Thyroid gland (tissue), 4 donors: ENCODE data around the gene CCDC116. TPM values are rescaled to one million over a fixed set of nuclear protein-coding genes. Genes with fewer than 3 reads are reported as not detected.

ENCODE experiments used
- DNase-seq, 2 donors: peaks; one replicate each; pipeline ENCODE4 v3.0.0-alpha.2; 2019
- H3K27ac ChIP-seq, 3 donors: fragments of 200-600 bp; sonication (generic); 1 replicate in 2 of 3; 2 replicates in 1 of 3; pipeline ENCODE4 v1.5.1; 2016 to 2019; ENCODE audit warnings: mild to moderate bottlenecking in 1 of 3, moderate library complexity in 1 of 3
- H3K27me3 ChIP-seq: fragments of 200-600 bp; sonication (generic); one replicate; pipeline ENCODE4 v1.5.1; 2019
- H3K36me3 ChIP-seq, 2 donors: fragments of 200-600 bp; sonication (generic); one replicate each; pipeline ENCODE4 v1.5.1; 2016 to 2019
- H3K4me1 ChIP-seq, 2 donors: fragments of 200-600 bp; sonication (generic); one replicate each; pipeline ENCODE4 v1.5.1; 2017 to 2019
- H3K4me3 ChIP-seq, 3 donors: fragments of 200-600 bp; sonication (generic); replicated peaks in 1 of 3; 1 replicate in 2 of 3; 2 replicates in 1 of 3; pipeline ENCODE4 v1.5.1; 2016; ENCODE audit warnings: mild to moderate bottlenecking in 1 of 3
- H3K9me3 ChIP-seq: fragments of 200-600 bp; sonication (generic); one replicate; pipeline ENCODE4 v1.5.1; 2017
- POLR2A ChIP-seq, 2 donors: fragments of 450-650 bp; IDR thresholded peaks; one replicate each; pipeline ENCODE4 v1.6.1; 2017; ENCODE audit warnings: antibody characterized with exemption in 2 of 2, mild to moderate bottlenecking in 2 of 2, moderate library complexity in 1 of 2
- WGBS, 2 donors: methylation state at CpG; one replicate each; pipeline ENCODE4 v1.1.5; 2017; 5-methylcytosine and 5-hydroxymethylcytosine counted together
- intact Hi-C: fragments of 100-400 bp; cut with DNase I; formaldehyde crosslinking; loops from one replicate; pipeline ENCODE4 v1.15.1; 2023
- total RNA-seq, 4 donors: library from RNA; depleted of rRNA; stranded (reverse); fragments of >200 nt; gene quantifications; one replicate each; pipeline ENCODE4 v1.2.3, GENCODE V29; 2016
- TF ChIP-seq, protein P1 (sequence below), 6 experiments: fragments of 200-600 bp in 3 of 6; fragments of 450-650 bp in 3 of 6; sonication (generic) in 3 of 6; IDR thresholded peaks; one replicate each; pipeline ENCODE4 v1.5.1; 2016 to 2019; ENCODE audit warnings: antibody characterized with exemption in 6 of 6, mild to moderate bottlenecking in 2 of 6, inconsistent platforms in 1 of 6, moderate library complexity in 1 of 6

Gene CCDC116
- total RNA-seq, 4 donors from 2014 or later = 0.27 to 1.6 (median 0.74) TPM

- intact Hi-C loops = no loop called here
- no peaks in the 10 kb centered on the region for H3K27me3 ChIP-seq
- no peak for DNase-seq
- H3K4me3 ChIP-seq = no peak overlapping the region
- TF ChIP-seq POLR2A (IDR thresholded peaks at IDR 0.05) = no peak
- TF ChIP-seq, protein P1, sequence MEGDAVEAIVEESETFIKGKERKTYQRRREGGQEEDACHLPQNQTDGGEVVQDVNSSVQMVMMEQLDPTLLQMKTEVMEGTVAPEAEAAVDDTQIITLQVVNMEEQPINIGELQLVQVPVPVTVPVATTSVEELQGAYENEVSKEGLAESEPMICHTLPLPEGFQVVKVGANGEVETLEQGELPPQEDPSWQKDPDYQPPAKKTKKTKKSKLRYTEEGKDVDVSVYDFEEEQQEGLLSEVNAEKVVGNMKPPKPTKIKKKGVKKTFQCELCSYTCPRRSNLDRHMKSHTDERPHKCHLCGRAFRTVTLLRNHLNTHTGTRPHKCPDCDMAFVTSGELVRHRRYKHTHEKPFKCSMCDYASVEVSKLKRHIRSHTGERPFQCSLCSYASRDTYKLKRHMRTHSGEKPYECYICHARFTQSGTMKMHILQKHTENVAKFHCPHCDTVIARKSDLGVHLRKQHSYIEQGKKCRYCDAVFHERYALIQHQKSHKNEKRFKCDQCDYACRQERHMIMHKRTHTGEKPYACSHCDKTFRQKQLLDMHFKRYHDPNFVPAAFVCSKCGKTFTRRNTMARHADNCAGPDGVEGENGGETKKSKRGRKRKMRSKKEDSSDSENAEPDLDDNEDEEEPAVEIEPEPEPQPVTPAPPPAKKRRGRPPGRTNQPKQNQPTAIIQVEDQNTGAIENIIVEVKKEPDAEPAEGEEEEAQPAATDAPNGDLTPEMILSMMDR (IDR thresholded peaks at IDR 0.05) = no peak
- H3K27ac ChIP-seq = peak overlapping the region in 1 of 3 donors; percentile 0
- 96 to 98% methylated on average over 21 of the region's 21 CpGs for WGBS, 2 donors
- H3K36me3 ChIP-seq = peaks cover 6 to 28% of the 10 kb centered on the region in 2 donors
- no peaks in the 10 kb centered on the region for H3K9me3 ChIP-seq
- peaks cover 0 to 19% of the 10 kb centered on the region in 2 donors for H3K4me1 ChIP-seq
These were observed 48.4 kb downstream of the CCDC116 start for GRCh38 chr22:21680830-21681565.

- Histone ChIP-seq H3K27ac (peak overlapping the region in 2 of 3 donors; percentile 27 to 45), H3K4me3 (no peak overlapping the region), H3K36me3 (peaks cover 9 to 35% of the 10 kb centered on the region in 2 donors), H3K4me1 (peaks cover 0 to 19% of the 10 kb centered on the region in 2 donors), H3K9me3 (no peaks in the 10 kb centered on the region), H3K27me3 (no peaks in the 10 kb centered on the region)
- intact Hi-C loops = no loop called here
- TF ChIP-seq, protein P1 (IDR thresholded peaks at IDR 0.05) = no peak
- no peak for TF ChIP-seq POLR2A (IDR thresholded peaks at IDR 0.05)
- peak; percentile 80 to 81 for DNase-seq
- WGBS, 2 donors = 58 to 70% methylated on average over 18 to 24 of the region's 24 CpGs
These were observed 49.2 kb downstream of the CCDC116 start for GRCh38 chr22:21681566-21682370.

GRCh38 chr22:21682385-21683175 is 50.0 kb downstream of the CCDC116 start:
- DNase-seq = peak; percentile 47 to 63
- Histone ChIP-seq H3K36me3 (peaks cover 14 to 41% of the 10 kb centered on the region in 2 donors), H3K4me1 (peaks cover 0 to 19% of the 10 kb centered on the region in 2 donors), H3K27ac (peak overlapping the region in 2 of 3 donors; percentile 27 to 45), H3K27me3 (no peaks in the 10 kb centered on the region), H3K4me3 (no peak overlapping the region), H3K9me3 (no peaks in the 10 kb centered on the region)
- 68 to 69% methylated on average over 12 to 20 of the region's 20 CpGs for WGBS, 2 donors
- intact Hi-C loops = no loop called here
- no peak for TF ChIP-seq POLR2A (IDR thresholded peaks at IDR 0.05)
- TF ChIP-seq, protein P1 (IDR thresholded peaks at IDR 0.05) = no peak

GRCh38 chr22:21683401-21683811 is 50.8 kb downstream of the CCDC116 start:
- H3K27ac ChIP-seq = no peak overlapping the region
- H3K4me3 ChIP-seq = no peak overlapping the region
- no peak for TF ChIP-seq POLR2A (IDR thresholded peaks at IDR 0.05)
- TF ChIP-seq, protein P1 (IDR thresholded peaks at IDR 0.05) = no peak
- peaks cover 14 to 49% of the 10 kb centered on the region in 2 donors for H3K36me3 ChIP-seq
- DNase-seq = no peak
- 92 to 100% methylated on average over 3 to 7 of the region's 7 CpGs for WGBS, 2 donors
- peaks cover 0 to 19% of the 10 kb centered on the region in 2 donors for H3K4me1 ChIP-seq
- no peaks in the 10 kb centered on the region for H3K9me3 ChIP-seq
- H3K27me3 ChIP-seq = no peaks in the 10 kb centered on the region
- intact Hi-C loops = no loop called here
